Activated gamma-delta T cell treated with Interleukin-2 at 50 U/mL for 16 hours (primary cell): ENCODE results near the gene MRPS27.

ENCODE experiments used
- DNase-seq: peaks from one replicate; pipeline ENCODE4 v3.0.0-alpha.2; 2020

Gene MRPS27

DNA sequence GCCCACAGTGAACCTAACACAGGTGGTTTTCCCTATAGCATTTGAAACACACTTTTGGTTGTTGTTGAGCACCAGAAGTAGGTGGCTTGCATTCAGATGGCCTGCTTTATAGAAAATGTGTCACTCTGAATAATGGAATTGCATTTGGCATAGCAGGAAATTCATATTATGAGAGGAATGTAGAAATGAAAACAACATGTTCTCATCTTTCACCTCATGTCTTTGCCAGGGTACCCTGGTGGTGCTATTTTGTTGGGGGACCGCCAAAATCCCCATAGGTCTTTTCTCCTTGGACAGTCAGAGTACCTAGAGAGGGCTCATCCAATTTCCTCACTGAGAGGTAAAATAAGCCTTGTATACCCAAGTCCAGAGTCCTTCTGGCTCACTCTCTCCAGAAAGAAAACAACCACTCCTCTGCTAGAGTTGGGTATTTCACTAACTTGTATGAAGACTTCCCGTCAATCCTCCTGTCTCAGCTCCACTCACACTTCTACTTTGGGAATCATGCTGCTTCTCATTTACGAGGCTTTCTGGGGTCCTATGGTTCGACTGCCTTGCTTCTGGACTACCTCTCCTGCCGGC, 67.4 kb downstream of the MRPS27 start:
- no peak for DNase-seq

DNA sequence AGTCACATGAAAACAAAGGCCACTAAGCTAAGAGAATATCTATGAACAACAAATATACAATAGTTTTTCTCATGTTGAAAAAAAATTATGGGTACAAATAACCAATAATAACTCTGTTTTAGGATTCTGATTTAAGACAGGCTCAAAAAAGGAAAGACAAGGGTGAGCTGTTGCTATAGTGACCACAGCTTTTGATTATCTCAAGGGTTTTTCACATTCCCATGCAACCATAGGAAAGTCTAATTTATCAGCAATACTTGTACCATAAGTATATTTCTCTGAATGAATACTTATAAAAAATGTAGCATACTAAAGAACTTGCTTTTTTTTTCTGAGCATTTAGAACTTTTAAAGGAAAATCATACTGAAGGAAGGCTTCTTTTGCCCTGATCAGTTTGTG, 68.0 kb downstream of the MRPS27 start:
- no peak for DNase-seq

DNA sequence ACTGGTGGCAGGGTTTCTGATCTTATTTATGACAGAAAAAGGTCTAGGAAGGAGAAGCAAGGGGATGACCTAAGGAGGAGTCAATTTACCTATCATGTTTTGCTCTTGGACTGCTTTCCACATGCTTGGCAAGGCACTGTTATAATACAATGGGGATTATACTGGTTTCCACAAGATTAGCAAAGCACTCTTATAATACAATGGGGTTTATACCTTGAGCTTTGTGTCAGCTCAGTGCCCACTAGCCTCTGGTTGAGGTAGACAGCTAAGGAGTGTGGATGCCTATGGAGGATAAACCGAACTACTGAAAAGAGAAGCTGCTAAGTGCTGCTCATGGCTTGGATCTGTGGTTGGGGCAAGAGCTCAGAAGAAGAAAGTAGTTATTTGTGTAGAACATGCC, 68.7 kb downstream of the MRPS27 start:
- DNase-seq: no peak

DNA sequence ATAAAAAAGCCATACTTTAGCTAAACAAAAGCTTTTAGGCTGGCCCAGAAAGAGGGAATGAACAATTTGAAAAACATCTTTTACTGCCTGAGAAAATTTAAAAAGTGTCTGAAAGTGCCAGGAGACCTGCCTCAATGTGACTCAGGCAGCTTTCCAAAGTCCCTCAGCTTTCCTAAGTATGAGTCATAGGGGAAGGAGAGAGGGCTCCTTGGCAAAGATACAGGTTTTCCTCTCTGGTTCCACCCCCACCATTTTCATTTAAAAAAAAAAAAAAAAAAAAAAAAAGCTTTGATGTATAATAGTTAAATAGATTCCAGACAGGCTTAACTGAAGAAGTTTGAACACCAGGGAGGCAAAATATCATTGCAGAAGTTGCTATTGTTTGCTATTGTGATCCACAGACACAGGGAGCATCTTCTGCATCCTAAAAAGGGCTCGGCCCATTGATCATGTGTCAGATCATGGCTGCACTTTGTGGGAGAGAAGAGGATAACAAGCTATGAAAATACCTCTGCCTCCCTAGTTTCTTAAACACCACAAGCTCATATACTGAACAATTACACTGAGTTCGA, 71.5 kb downstream of the MRPS27 start:
- no peak for DNase-seq

- no peak for DNase-seq
Observed at GRCh38 chr5:72246954-72247442, 73.0 kb downstream of the MRPS27 start.

DNA sequence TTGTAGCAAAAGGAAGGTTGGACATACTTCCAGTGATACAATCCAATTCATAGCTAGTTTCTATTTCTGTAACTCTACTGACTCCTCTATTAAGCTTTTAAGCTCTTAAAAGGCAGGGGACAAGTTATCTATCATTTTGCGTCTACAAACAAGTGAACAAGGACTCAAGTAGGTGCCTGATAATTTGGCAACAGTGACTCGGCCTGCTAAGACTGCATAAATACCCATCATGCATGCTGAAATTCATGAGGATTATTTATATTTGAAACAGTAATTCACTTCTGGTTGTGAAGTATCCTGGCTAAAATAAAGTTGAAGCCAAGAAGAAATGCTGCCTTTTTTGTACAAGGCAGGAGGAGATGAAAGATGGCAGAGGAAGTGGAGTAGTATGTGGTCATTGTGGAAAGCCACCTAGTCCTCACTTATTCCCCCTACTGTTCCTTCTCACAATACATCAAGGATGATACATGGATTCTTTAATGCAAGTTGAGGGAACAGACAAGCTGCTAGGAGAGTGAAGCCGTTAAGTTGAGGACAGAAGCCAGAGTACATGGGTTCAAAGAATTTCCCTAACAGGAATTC, 74.0 kb downstream of the MRPS27 start:
- DNase-seq: no peak

- DNase-seq: no peak
Observed at GRCh38 chr5:72245546-72245945, 74.5 kb downstream of the MRPS27 start.

DNA sequence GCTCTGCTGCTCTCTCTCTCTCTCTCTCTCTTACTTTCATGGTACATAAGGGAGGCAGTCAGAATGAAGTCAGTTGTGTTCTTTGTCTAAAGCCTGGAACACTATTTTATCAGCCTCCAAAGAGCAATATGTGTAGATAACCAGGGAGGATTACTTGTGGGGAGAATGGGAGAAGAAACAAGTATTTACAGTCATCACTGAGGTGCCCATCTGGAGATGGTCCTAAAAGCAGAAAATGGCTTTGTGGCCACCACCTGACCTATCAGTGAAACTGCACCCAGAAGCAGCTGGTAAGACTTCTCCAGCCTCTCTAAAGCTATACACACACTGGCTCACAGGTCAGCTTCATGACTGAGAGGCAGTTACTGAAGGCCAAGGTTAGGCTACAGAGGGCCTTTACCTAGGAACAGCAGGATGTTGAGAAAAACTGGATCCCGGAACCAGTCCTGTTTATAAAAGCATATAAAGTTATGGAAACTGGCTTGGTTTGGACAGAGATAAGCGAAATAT, 75.1 kb downstream of the MRPS27 start:
- no peak for DNase-seq

DNA sequence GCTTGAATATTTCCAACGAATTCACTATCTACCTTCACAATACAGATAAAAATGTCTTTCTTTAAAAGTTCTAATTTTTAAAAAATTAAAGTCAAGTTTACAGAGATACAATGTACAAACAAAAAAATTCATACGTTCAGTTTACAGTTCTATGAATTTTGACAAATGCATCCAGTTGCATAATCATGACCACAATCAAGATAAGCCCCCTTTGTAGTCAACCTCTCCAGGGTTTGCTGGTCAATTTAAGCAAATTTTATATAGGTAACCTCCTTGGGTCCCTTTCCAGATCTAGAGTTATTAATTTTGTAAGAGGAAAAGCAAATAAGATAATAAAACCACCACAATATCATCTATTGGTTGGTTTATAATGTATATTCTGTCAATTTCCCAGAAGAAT, 76.3 kb downstream of the MRPS27 start:
- no peak for DNase-seq

DNA sequence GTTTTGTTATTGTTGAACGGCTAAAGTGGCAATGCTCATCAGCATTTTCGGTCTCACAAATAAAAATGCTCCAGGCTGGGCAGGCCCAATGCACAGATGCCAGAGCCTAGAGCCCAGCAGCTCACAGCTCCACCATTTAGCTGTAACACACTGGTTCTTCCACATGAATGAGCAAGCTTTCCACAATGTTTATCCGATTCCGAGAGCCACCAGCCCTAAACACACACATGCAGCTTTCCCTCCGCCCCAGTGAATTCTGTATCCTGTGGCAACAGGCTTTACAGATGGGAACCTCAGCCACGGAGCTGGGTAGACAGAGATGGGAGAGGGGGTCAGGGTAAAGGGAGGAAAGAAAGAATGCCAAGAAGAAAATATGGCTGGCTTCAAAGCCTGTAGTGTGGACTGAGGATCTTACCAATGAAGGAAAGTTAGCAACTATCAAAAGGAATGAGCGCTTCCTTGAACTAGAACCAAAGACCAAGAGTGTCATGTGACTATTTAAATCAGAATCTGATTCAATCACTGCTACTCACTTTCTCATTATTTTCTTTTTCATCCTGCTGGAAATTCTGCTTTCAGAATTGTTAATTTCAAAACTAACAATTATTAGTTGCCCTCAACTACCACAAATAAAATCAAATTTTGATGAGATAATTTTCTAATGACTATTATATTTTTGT, 77.1 kb downstream of the MRPS27 start:
- no peak for DNase-seq

- DNase-seq: no peak
Observed at GRCh38 chr5:72241346-72242003, 78.6 kb downstream of the MRPS27 start.

- DNase-seq: no peak
Observed at GRCh38 chr5:72238712-72239445, 81.2 kb downstream of the MRPS27 start.

DNA sequence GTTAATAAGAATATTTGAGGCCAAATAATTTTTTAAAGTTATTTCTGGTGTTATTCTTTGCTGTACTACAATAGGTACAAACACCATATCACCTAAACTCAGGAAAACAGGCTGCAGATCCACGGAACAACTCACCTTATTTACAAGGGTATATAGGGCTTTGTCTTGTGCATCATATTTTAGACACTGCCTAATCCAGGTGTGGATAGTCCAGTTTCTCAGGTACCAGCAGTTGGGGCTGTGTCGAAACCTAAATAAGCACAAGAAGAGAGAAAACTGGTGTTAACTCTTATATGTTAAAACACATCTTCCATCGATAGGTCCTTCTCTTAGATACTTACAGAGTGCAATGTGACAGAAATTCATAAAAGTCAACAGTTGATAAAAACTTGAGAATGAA, 82.2 kb downstream of the MRPS27 start:
- no peak for DNase-seq

GRCh38 chr5:72237415-72237814, 82.6 kb downstream of the MRPS27 start:
- no peak for DNase-seq

GRCh38 chr5:72235725-72236124, 84.3 kb downstream of the MRPS27 start:
- no peak for DNase-seq

- no peak for DNase-seq
Observed at GRCh38 chr5:72234868-72235267, 85.2 kb downstream of the MRPS27 start.

GRCh38 chr5:72234265-72234700, 85.8 kb downstream of the MRPS27 start:
- peak; percentile 22 for DNase-seq

DNA sequence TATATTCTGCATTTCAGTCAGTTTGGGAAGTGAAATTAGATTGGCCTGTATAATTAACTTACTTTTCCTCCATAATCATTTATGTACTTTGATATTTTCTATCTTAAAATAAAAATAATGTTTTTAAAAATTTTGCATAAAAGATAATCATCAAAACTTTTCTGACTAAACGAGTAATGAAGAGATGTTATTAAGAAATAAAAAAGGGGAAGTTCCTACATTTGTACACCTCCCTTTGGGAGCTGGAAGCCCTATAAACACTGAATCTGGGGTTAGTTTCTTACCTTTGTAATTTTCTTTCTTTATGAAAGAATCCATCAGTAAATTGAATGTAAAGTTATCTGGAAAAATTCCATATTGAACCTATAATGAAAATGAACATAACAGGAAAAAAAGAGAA, 86.2 kb downstream of the MRPS27 start:
- no peak for DNase-seq

DNA sequence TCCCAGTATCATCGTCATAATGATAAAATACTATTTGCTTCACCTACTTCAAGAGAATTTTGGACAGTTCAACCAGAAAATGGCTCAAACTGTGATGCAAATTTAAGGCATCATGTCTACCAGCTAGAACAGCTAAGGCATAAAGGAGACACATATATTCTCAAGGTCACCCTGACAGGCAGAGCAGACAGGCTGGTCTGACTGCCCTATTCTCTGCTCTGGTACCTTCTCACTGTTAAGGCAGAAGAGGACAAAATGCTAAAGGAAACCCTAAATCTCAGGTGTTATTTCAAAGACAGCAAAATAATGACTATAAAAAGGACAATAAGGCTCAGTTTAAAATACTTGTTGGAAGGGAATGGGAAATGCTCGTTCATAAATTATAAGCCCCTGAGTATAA, 87.2 kb downstream of the MRPS27 start:
- no peak for DNase-seq

GRCh38 chr5:72231991-72232703, 87.9 kb downstream of the MRPS27 start:
- DNase-seq: no peak

- DNase-seq: no peak
Observed at GRCh38 chr5:72228960-72229359, 91.1 kb downstream of the MRPS27 start.

GRCh38 chr5:72226950-72227349, 93.1 kb downstream of the MRPS27 start:
- DNase-seq: no peak
